Loucy (cell line): ENCODE measurements around the gene C12orf43.

Source experiments
- H2AFZ ChIP-seq: fragments of 200-600 bp; sonication (generic); 2 replicates; pipeline ENCODE4 v1.6.0; 2016; ENCODE audit warnings: antibody characterized with exemption, mild to moderate bottlenecking, low read length, moderate library complexity
- H3F3A ChIP-seq: fragments of 200-600 bp; 2 replicates; pipeline ENCODE4 v1.6.0; 2016; ENCODE audit warnings: antibody characterized with exemption, low read depth, mild to moderate bottlenecking
- H3K27me3 ChIP-seq: fragments of 200-600 bp; sonication (generic); 2 replicates; pipeline ENCODE4 v1.6.1; 2014; ENCODE audit warnings: low read length, mild to moderate bottlenecking; ENCODE audit not compliant: insufficient read depth, poor library complexity, severe bottlenecking
- H3K36me3 ChIP-seq: fragments of 200-600 bp; sonication (generic); 2 replicates; pipeline ENCODE4 v1.6.1; 2016; ENCODE audit warnings: low read length; ENCODE audit not compliant: insufficient read depth
- H3K4me1 ChIP-seq: fragments of 200-600 bp; sonication (generic); 2 replicates; pipeline ENCODE4 v1.5.1; 2014; ENCODE audit warnings: low read length, mild to moderate bottlenecking; ENCODE audit not compliant: insufficient read depth, poor library complexity, severe bottlenecking
- H3K4me2 ChIP-seq: fragments of 200-600 bp; sonication (generic); 2 replicates; pipeline ENCODE4 v1.6.0; 2014; ENCODE audit warnings: antibody characterized with exemption, low read length, low read depth, mild to moderate bottlenecking; ENCODE audit not compliant: poor library complexity, severe bottlenecking
- H3K4me3 ChIP-seq: fragments of 200-600 bp; sonication (generic); 2 replicates; pipeline ENCODE4 v1.5.1; 2014; ENCODE audit warnings: low read length, mild to moderate bottlenecking, mixed read lengths; ENCODE audit not compliant: poor library complexity, severe bottlenecking
- H3K79me2 ChIP-seq: fragments of 200-600 bp; sonication (generic); 2 replicates; pipeline ENCODE4 v1.6.1; 2014; ENCODE audit warnings: low read length; ENCODE audit not compliant: insufficient read depth
- H3K9ac ChIP-seq: fragments of 200-600 bp; sonication (generic); 2 replicates; pipeline ENCODE4 v1.6.0; 2014; ENCODE audit warnings: mild to moderate bottlenecking, low read depth, low read length, moderate library complexity; ENCODE audit not compliant: poor library complexity, severe bottlenecking
- H3K9me2 ChIP-seq: fragments of 200-600 bp; sonication (generic); replicated peaks from 2 replicates; pipeline ENCODE4 v1.6.1; 2016; ENCODE audit warnings: low read depth, low read length, mixed read lengths
- H3K9me3 ChIP-seq: fragments of 200-600 bp; sonication (generic); 2 replicates; pipeline ENCODE4 v1.6.1; 2014; ENCODE audit warnings: mild to moderate bottlenecking, antibody characterized with exemption, low read length, low read depth; ENCODE audit not compliant: insufficient read depth
- H4K20me1 ChIP-seq: fragments of 200-600 bp; sonication (generic); 2 replicates; pipeline ENCODE4 v1.6.0; 2014; ENCODE audit warnings: antibody characterized with exemption, low read length, mild to moderate bottlenecking; ENCODE audit not compliant: insufficient read depth, poor library complexity, severe bottlenecking
- CTCF ChIP-seq: fragments of 200-600 bp; sonication (generic); conservative IDR thresholded peaks from 2 replicates; pipeline ENCODE4 v1.5.1; 2014; ENCODE audit warnings: mild to moderate bottlenecking, antibody characterized with exemption, low read length
- EZH2phosphoT487 ChIP-seq: fragments of 200-600 bp; IDR thresholded peaks from 2 replicates; pipeline ENCODE4 v1.6.1; 2018; ENCODE audit warnings: antibody characterized with exemption, mild to moderate bottlenecking, moderate library complexity, borderline replicate concordance

C12orf43 gene

GRCh38 chr12:120996133-120996746 lies 20.0 kb downstream of the C12orf43 start:
- Histone ChIP-seq H3K4me2 (no peak overlapping the region), H4K20me1 (no peaks in the 10 kb centered on the region), H3K27me3 (no peaks in the 10 kb centered on the region), H3K4me1 (peaks cover 19% of the 10 kb centered on the region), H3K36me3 (no peaks in the 10 kb centered on the region), H2AFZ (no peak overlapping the region), H3K79me2 (no peaks in the 10 kb centered on the region), H3K4me3 (no peak overlapping the region), H3K9me3 (no peaks in the 10 kb centered on the region), H3F3A (no peaks in the 10 kb centered on the region), H3K9ac (no peak overlapping the region), H3K9me2 (no peaks in the 10 kb centered on the region)
- no peak for TF ChIP-seq CTCF
- no peak for TF ChIP-seq EZH2phosphoT487

- Histone ChIP-seq H3K27me3 (no peaks in the 10 kb centered on the region), H3K4me1 (peaks cover 4% of the 10 kb centered on the region), H3K9me2 (no peaks in the 10 kb centered on the region), H2AFZ (no peak overlapping the region), H3K4me2 (no peak overlapping the region), H3K9me3 (no peaks in the 10 kb centered on the region), H3K79me2 (no peaks in the 10 kb centered on the region), H3F3A (no peaks in the 10 kb centered on the region), H3K9ac (no peak overlapping the region), H4K20me1 (no peaks in the 10 kb centered on the region), H3K4me3 (no peak overlapping the region), H3K36me3 (no peaks in the 10 kb centered on the region)
- TF ChIP-seq EZH2phosphoT487 (no peak), CTCF (no peak)
Observed at GRCh38 chr12:120994589-120995337, 21.5 kb downstream of the C12orf43 start.

GRCh38 chr12:120994059-120994458 lies 22.2 kb downstream of the C12orf43 start:
- Histone ChIP-seq H3K36me3 (no peaks in the 10 kb centered on the region), H3K4me1 (peaks cover 3% of the 10 kb centered on the region), H3K4me2 (no peak overlapping the region), H3K9me3 (no peaks in the 10 kb centered on the region), H4K20me1 (no peaks in the 10 kb centered on the region), H3K4me3 (no peak overlapping the region), H2AFZ (no peak overlapping the region), H3K9me2 (no peaks in the 10 kb centered on the region), H3F3A (no peaks in the 10 kb centered on the region), H3K9ac (no peak overlapping the region), H3K79me2 (no peaks in the 10 kb centered on the region), H3K27me3 (no peaks in the 10 kb centered on the region)
- TF ChIP-seq EZH2phosphoT487, result no peak
- TF ChIP-seq CTCF, result no peak
